Hippocampal formation (tissue), 2 donors: ENCODE measurements around the gene BOC.

Experiments used
- DNase-seq, 2 donors: peaks; one replicate each; lab custom pipeline; 2025; lab: John Stamatoyannopoulos, UW

The BOC gene

GRCh38 chr3:113287803-113288648, 76.7 kb downstream of the BOC start:
- DNase-seq: peak; percentile 51 to 65

GRCh38 chr3:113288881-113289280, 77.5 kb downstream of the BOC start:
- no peak for DNase-seq

- no peak for DNase-seq
Measured at GRCh38 chr3:113291572-113291971, 80.2 kb downstream of the BOC start.

- no peak for DNase-seq
Measured at GRCh38 chr3:113292933-113293332, 81.6 kb downstream of the BOC start.

GRCh38 chr3:113293348-113293747, 82.0 kb downstream of the BOC start:
- DNase-seq: no peak

GRCh38 chr3:113295463-113295862, 84.1 kb downstream of the BOC start:
- DNase-seq: no peak

- DNase-seq: no peak
Measured at GRCh38 chr3:113297287-113297686, 85.9 kb downstream of the BOC start.

- no peak for DNase-seq
Measured at GRCh38 chr3:113297841-113298240, 86.5 kb downstream of the BOC start.

- no peak for DNase-seq
Measured at GRCh38 chr3:113300596-113300995, 89.2 kb downstream of the BOC start.

- DNase-seq: no peak
Measured at GRCh38 chr3:113304102-113304501, 92.7 kb downstream of the BOC start.

- no peak for DNase-seq
Measured at GRCh38 chr3:113304856-113305540, 93.6 kb downstream of the BOC start.

- DNase-seq: no peak
Measured at GRCh38 chr3:113310960-113311359, 99.6 kb downstream of the BOC start.

- DNase-seq: no peak
Measured at GRCh38 chr3:113312416-113312815, 101.1 kb downstream of the BOC start.

GRCh38 chr3:113314923-113315322, 103.6 kb downstream of the BOC start:
- no peak for DNase-seq

- DNase-seq: no peak
Measured at GRCh38 chr3:113329757-113330156, 118.4 kb downstream of the BOC start.

- no peak for DNase-seq
Measured at GRCh38 chr3:113330742-113331141, 119.4 kb downstream of the BOC start.

- DNase-seq: no peak
Measured at GRCh38 chr3:113331187-113331586, 119.8 kb downstream of the BOC start.
